GM06990 (cell line): Measurements from ENCODE around the gene AFP.

ENCODE experiments used
- DNase-seq: peaks from one replicate; pipeline ENCODE4 v3.0.0-alpha.2; 2011; ENCODE audit not compliant: insufficient read length; ENCODE audit errors: extremely low read depth
- H3K27me3 ChIP-seq: replicated peaks from 2 replicates; pipeline ENCODE4 v1.6.0; 2011; ENCODE audit warnings: low read length; ENCODE audit not compliant: control insufficient read depth, insufficient read depth
- H3K36me3 ChIP-seq: 2 replicates; pipeline ENCODE4 v1.5.1; 2011; ENCODE audit warnings: low read length; ENCODE audit not compliant: control insufficient read depth, insufficient read depth
- H3K4me3 ChIP-seq: replicated peaks from 2 replicates; pipeline ENCODE4 v1.5.1; 2011; ENCODE audit warnings: low read depth, mild to moderate bottlenecking, control low read depth, low read length
- CTCF ChIP-seq: IDR thresholded peaks from 2 replicates; pipeline ENCODE4 v1.5.1; 2011; ENCODE audit warnings: low read length, control low read depth, mild to moderate bottlenecking, inconsistent platforms; ENCODE audit not compliant: insufficient read depth, poor library complexity, severe bottlenecking

AFP gene

GRCh38 chr4:73406548-73406875 is 29.5 kb upstream of the AFP start:
- no peak for DNase-seq
- TF ChIP-seq CTCF = no peak
- Histone ChIP-seq H3K36me3 (no peaks in the 10 kb centered on the region), H3K4me3 (no peak overlapping the region), H3K27me3 (no peaks in the 10 kb centered on the region)

GRCh38 chr4:73407227-73407673 is 28.8 kb upstream of the AFP start:
- TF ChIP-seq CTCF = no peak
- no peaks in the 10 kb centered on the region for H3K27me3 ChIP-seq
- DNase-seq = no peak
- H3K36me3 ChIP-seq = no peaks in the 10 kb centered on the region
- no peak overlapping the region for H3K4me3 ChIP-seq

GRCh38 chr4:73408181-73408867 is 27.7 kb upstream of the AFP start:
- no peaks in the 10 kb centered on the region for H3K36me3 ChIP-seq
- TF ChIP-seq CTCF = no peak
- H3K4me3 ChIP-seq = no peak overlapping the region
- DNase-seq = no peak
- no peaks in the 10 kb centered on the region for H3K27me3 ChIP-seq

- no peak for TF ChIP-seq CTCF
- DNase-seq = no peak
- H3K27me3 ChIP-seq = no peaks in the 10 kb centered on the region
- no peak overlapping the region for H3K4me3 ChIP-seq
- H3K36me3 ChIP-seq = no peaks in the 10 kb centered on the region
These were observed 26.8 kb upstream of the AFP start for GRCh38 chr4:73409012-73409862.

GRCh38 chr4:73409978-73410548 is 26.0 kb upstream of the AFP start:
- TF ChIP-seq CTCF = no peak
- DNase-seq = no peak
- Histone ChIP-seq H3K36me3 (no peaks in the 10 kb centered on the region), H3K27me3 (no peaks in the 10 kb centered on the region), H3K4me3 (no peak overlapping the region)
